Peyer's patch (tissue), 4 donors: ENCODE data around the gene UFC1. TPM values are rescaled to one million over a fixed set of nuclear protein-coding genes. Genes with fewer than 3 reads are reported as not detected.
A peak's percentile ranks its signal among the peaks of the same experiment; 100 is the strongest.

Source experiments
- DNase-seq, 3 donors: peaks; one replicate each; pipeline ENCODE4 v3.0.0-alpha.2; 2017 to 2019
- H3K27ac ChIP-seq, 4 donors: fragments of 200-600 bp; sonication (generic); one replicate each; pipeline ENCODE4 v1.5.1; 2016 to 2019
- H3K27me3 ChIP-seq, 2 donors: fragments of 200-600 bp; sonication (generic); one replicate each; pipeline ENCODE4 v1.5.1; 2019
- H3K36me3 ChIP-seq, 3 donors: fragments of 200-600 bp; sonication (generic); one replicate each; pipeline ENCODE4 v1.5.1; 2016 to 2019
- H3K4me1 ChIP-seq, 4 donors: fragments of 200-600 bp; sonication (generic); one replicate each; pipeline ENCODE4 v1.5.1; 2016 to 2019
- H3K4me3 ChIP-seq, 4 donors: fragments of 200-600 bp; sonication (generic); 1 replicate in 3 of 4; 2 replicates in 1 of 4; pipeline ENCODE4 v1.5.1; 2016 to 2019; ENCODE audit warnings: mild to moderate bottlenecking in 1 of 4
- H3K9me3 ChIP-seq, 4 donors: fragments of 200-600 bp; sonication (generic); one replicate each; pipeline ENCODE4 v1.5.1; 2016 to 2019; ENCODE audit warnings: mild to moderate bottlenecking in 1 of 4
- POLR2A ChIP-seq, 2 donors: fragments of 450-650 bp; IDR thresholded peaks; one replicate each; pipeline ENCODE4 v1.5.1; 2017; ENCODE audit warnings: antibody characterized with exemption in 2 of 2, mild to moderate bottlenecking in 2 of 2, moderate library complexity in 2 of 2
- total RNA-seq, 4 donors: library from RNA; depleted of rRNA; stranded (reverse); fragments of >200 nt; gene quantifications; one replicate each; pipeline ENCODE4 v1.1.0, GENCODE V29; 2016
- TF ChIP-seq, protein P1 (sequence below), 6 experiments: fragments of 450-650 bp in 4 of 6; fragments of 200-600 bp in 2 of 6; sonication (generic) in 1 of 6; IDR thresholded peaks; one replicate each; pipeline ENCODE4 v1.5.1; 2017 to 2019; ENCODE audit warnings: antibody characterized with exemption in 6 of 6, mild to moderate bottlenecking in 3 of 6, moderate library complexity in 1 of 6

Gene UFC1
- total RNA-seq, 4 donors from 2014 or later: 36.9 to 82.5 (median 61.7) TPM

DNA sequence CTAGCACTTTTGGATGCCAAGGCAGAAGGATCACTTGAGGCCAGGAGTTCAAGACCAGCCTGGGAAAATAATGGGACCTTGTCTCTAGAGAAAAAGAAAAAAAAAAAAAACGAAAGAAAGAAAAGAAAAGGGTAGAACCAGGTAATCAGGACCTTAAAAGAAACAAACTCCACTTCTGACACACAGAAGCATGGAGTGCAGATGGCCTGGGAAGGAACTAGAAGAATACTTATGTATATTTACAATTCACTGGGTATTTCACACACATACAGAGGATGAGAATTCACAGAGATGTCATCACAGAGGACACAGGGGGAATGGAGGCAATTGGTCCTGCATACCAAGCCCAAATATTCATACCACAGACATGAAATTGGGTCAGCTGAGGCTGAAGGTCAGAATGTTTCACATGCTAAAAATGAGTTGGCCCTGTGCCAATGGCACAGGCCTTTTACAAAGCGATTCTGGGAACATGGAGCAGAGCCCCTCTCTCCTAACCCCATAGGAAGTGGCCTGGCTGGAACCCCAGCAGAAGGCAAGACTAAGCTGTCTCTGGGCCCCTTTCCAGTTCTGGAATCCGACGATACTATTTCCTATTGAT lies 19.1 kb downstream of the UFC1 start:
- Histone ChIP-seq H3K4me1 (peaks cover 3 to 26% (median 8%) of the 10 kb centered on the region in 4 donors), H3K4me3 (no peak overlapping the region), H3K36me3 (peaks cover 0 to 59% (median 0%) of the 10 kb centered on the region in 3 donors), H3K27ac (peak overlapping the region in 1 of 4 donors; percentile 47), H3K27me3 (no peaks in the 10 kb centered on the region), H3K9me3 (no peaks in the 10 kb centered on the region)
- no peak for DNase-seq
- TF ChIP-seq POLR2A (IDR thresholded peaks at IDR 0.05): no peak
- TF ChIP-seq, protein P1, sequence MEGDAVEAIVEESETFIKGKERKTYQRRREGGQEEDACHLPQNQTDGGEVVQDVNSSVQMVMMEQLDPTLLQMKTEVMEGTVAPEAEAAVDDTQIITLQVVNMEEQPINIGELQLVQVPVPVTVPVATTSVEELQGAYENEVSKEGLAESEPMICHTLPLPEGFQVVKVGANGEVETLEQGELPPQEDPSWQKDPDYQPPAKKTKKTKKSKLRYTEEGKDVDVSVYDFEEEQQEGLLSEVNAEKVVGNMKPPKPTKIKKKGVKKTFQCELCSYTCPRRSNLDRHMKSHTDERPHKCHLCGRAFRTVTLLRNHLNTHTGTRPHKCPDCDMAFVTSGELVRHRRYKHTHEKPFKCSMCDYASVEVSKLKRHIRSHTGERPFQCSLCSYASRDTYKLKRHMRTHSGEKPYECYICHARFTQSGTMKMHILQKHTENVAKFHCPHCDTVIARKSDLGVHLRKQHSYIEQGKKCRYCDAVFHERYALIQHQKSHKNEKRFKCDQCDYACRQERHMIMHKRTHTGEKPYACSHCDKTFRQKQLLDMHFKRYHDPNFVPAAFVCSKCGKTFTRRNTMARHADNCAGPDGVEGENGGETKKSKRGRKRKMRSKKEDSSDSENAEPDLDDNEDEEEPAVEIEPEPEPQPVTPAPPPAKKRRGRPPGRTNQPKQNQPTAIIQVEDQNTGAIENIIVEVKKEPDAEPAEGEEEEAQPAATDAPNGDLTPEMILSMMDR (IDR thresholded peaks at IDR 0.05): no peak

DNA sequence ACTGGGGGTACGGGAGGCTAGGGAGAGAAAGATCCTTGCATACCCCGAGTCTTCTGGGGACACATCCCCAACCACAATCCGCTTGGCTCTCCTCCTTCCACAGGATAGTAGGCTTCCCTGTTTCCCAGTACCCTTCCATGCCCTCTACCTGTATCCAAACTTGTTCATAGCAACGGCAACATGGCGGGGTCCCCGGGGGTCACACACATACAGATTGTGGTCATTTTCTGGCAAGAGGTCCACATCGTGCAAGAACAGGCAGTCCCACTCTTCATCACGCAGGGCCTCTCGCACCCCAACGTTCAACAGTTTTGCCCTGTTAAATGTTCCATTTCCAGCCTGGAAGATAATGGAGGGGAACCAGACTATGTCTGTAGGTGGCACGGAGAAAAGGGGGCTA lies 19.9 kb downstream of the UFC1 start:
- Histone ChIP-seq H3K9me3 (no peaks in the 10 kb centered on the region), H3K27me3 (no peaks in the 10 kb centered on the region), H3K36me3 (peaks cover 0 to 59% (median 0%) of the 10 kb centered on the region in 3 donors), H3K27ac (peak overlapping the region in 2 of 4 donors; percentile 47 to 51), H3K4me3 (no peak overlapping the region), H3K4me1 (peaks cover 3 to 26% (median 8%) of the 10 kb centered on the region in 4 donors)
- DNase-seq: no peak
- TF ChIP-seq, protein P1 (IDR thresholded peaks at IDR 0.05): no peak
- no peak for TF ChIP-seq POLR2A (IDR thresholded peaks at IDR 0.05)

DNA sequence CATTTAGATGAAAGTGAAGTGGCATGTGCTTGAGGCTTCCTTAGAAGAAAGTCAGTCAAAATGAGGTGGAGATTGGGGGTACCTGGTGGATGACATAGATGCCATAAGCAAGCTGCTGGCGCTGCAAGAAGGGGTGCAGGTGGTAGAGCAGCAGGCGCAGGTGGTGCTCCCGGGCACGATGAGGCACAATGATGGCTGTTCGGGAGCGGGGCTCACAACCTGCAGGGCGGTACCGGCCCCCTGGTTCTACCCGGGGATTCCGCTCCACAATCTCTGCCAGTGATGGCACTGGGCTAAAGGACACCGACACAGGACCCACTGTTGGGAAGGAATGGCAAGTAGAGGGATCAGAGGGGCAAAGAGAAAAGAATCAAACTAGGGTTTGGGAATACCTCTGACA lies 21.1 kb downstream of the UFC1 start:
- DNase-seq: no peak
- no peak for TF ChIP-seq POLR2A (IDR thresholded peaks at IDR 0.05)
- TF ChIP-seq, protein P1 (IDR thresholded peaks at IDR 0.05): no peak
- Histone ChIP-seq H3K4me1 (peaks cover 3 to 26% (median 8%) of the 10 kb centered on the region in 4 donors), H3K36me3 (peaks cover 0 to 52% (median 0%) of the 10 kb centered on the region in 3 donors), H3K27me3 (no peaks in the 10 kb centered on the region), H3K9me3 (no peaks in the 10 kb centered on the region), H3K4me3 (no peak overlapping the region), H3K27ac (no peak overlapping the region)

DNA sequence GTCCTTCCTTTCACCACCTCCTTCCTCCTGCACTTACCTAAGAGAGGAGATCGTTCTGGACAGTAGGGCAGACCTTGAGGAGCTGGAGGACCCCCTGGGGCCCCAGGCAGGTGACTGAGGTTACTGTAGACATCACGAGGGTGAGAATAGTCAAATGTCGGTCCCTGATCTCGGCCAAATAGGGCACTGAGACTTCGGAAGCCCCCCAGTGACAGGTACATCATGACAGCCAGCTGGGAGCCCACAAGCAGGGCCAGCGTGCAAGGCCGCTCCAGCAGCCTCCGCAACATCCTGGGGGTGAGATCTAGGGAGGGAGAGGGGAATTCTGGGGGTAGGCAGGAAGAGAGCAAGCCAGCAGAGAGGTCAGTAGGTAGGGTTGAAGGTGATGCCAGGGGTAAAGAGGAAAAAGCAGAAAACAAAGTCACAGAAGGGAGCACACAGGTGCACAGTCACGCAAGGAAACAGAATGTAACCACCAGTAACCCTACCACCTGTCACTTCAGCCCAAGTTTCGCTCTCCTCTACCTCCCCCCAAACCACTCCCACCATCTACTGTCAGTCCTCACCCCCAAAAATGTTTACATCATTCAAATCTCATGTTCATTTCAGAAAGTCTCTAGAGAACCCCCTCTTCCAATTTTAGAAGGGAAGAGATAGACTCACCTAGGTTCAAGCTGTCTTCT lies 22.1 kb downstream of the UFC1 start:
- H3K36me3 ChIP-seq: peaks cover 0 to 42% (median 0%) of the 10 kb centered on the region in 3 donors
- peak overlapping the region; percentile 84 to 87 (median 86) for H3K27ac ChIP-seq
- no peaks in the 10 kb centered on the region for H3K27me3 ChIP-seq
- no peaks in the 10 kb centered on the region for H3K9me3 ChIP-seq
- peak overlapping the region in 3 of 4 donors; percentile 65 to 73 (median 66) for H3K4me3 ChIP-seq
- no peak for DNase-seq
- TF ChIP-seq, protein P1 (IDR thresholded peaks at IDR 0.05): no peak
- no peak for TF ChIP-seq POLR2A (IDR thresholded peaks at IDR 0.05)
- peaks cover 3 to 26% (median 8%) of the 10 kb centered on the region in 4 donors for H3K4me1 ChIP-seq

DNA sequence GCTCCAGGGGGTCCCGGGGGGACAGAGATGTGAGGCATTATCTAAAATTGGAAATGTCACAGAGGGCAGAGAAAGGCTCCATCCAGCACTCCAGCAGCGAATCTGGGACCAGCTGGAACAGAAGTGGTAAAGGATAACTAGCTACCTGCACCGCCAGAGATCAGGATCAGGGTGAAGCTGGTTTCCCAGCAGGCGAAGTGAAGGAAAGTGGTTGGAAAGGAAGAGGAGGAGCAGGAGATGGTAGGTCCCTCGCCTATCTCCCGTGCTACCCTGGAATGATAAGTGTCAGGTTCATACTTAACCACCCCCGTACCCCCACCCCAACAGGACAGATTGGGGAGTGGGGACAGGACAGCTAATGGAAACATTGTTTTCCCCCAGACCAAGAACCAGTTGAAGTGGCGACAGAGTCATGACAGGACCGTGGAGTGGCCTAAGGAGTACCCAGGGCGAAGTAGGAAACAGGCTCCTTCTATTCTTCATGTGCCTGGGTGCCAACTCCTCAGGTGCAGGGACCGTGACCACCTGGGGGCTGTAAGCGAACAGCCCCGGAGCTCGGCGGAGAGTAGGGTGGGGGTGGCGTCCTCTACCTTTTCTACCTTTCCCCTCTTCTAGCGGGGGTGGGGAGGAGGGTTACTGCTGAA lies 22.8 kb downstream of the UFC1 start:
- TF ChIP-seq, protein P1 (IDR thresholded peaks at IDR 0.05): no peak
- TF ChIP-seq POLR2A (IDR thresholded peaks at IDR 0.05): no peak
- H3K4me1 ChIP-seq: peaks cover 3 to 26% (median 9%) of the 10 kb centered on the region in 4 donors
- peaks cover 0 to 36% (median 0%) of the 10 kb centered on the region in 3 donors for H3K36me3 ChIP-seq
- DNase-seq: no peak
- peak overlapping the region; percentile 84 to 87 (median 86) for H3K27ac ChIP-seq
- H3K4me3 ChIP-seq: peak overlapping the region; percentile 65 to 80 (median 70)
- no peaks in the 10 kb centered on the region for H3K9me3 ChIP-seq
- no peaks in the 10 kb centered on the region for H3K27me3 ChIP-seq
